ENCODE measurements around the gene HRAS. TPM values are rescaled to one million over a fixed set of nuclear protein-coding genes. Genes with fewer than 3 reads are reported as not detected.
"Not testable (repeated sequence)": the region's sequence is repeated elsewhere in the genome, so short reads cannot be mapped to it uniquely, and the experiment has no call there.

The HRAS gene
- total RNA-seq, 1 donor from 2014 or later: 53.5 TPM

GRCh38 chr11:526192-526591 is 9.2 kb downstream of the HRAS start:
- no peak for TF ChIP-seq CTCF (IDR thresholded peaks at IDR 0.05)
- no peak for TF ChIP-seq POLR2AphosphoS5 (IDR thresholded peaks at IDR 0.05; ENCODE audit: insufficient read depth in 1 of 2, low read depth in 1 of 2)
- no peak for TF ChIP-seq POLR2A (IDR thresholded peaks at IDR 0.05)
- no peak overlapping the region for H3K4me3 ChIP-seq
- H3K27ac ChIP-seq: no peak overlapping the region
- H3K4me1 ChIP-seq: no peaks in the 10 kb centered on the region
- H3K9me3 ChIP-seq: no peaks in the 10 kb centered on the region
- intact Hi-C loops (cut with DNase I): no loop called here
- H3K36me3 ChIP-seq: peaks cover 0 to 3% of the 10 kb centered on the region in 2 donors
- no peak for DNase-seq (ENCODE audit: extremely low spot score in 2 of 2)
- no peaks in the 10 kb centered on the region for H3K27me3 ChIP-seq

GRCh38 chr11:521177-521688 is 14.1 kb downstream of the HRAS start:
- Histone ChIP-seq H3K36me3 (no peaks in the 10 kb centered on the region), H3K4me3 (no peak overlapping the region), H3K27me3 (no peaks in the 10 kb centered on the region), H3K27ac (no peak overlapping the region), H3K4me1 (peaks cover 7% of the 10 kb centered on the region), H3K9me3 (no peaks in the 10 kb centered on the region)
- TF ChIP-seq POLR2A (IDR thresholded peaks at IDR 0.05): no peak
- TF ChIP-seq CTCF (IDR thresholded peaks at IDR 0.05): no peak
- TF ChIP-seq POLR2AphosphoS5 (IDR thresholded peaks at IDR 0.05; ENCODE audit: insufficient read depth in 1 of 2, low read depth in 1 of 2): no peak
- no peak for DNase-seq (ENCODE audit: extremely low spot score in 2 of 2)
- intact Hi-C loops (cut with DNase I): no loop called here

- H3K27ac ChIP-seq: no peak overlapping the region
- H3K27me3 ChIP-seq: no peaks in the 10 kb centered on the region
- TF ChIP-seq CTCF (IDR thresholded peaks at IDR 0.05): no peak
- no peak for TF ChIP-seq POLR2AphosphoS5 (IDR thresholded peaks at IDR 0.05; ENCODE audit: insufficient read depth in 1 of 2, low read depth in 1 of 2)
- TF ChIP-seq POLR2A (IDR thresholded peaks at IDR 0.05): no peak
- H3K4me3 ChIP-seq: no peak overlapping the region
- H3K4me1 ChIP-seq: peaks cover 7% of the 10 kb centered on the region
- no peaks in the 10 kb centered on the region for H3K36me3 ChIP-seq
- no peak for DNase-seq (ENCODE audit: extremely low spot score in 2 of 2)
- intact Hi-C loops (cut with DNase I): no loop called here
- no peaks in the 10 kb centered on the region for H3K9me3 ChIP-seq
These were observed 14.8 kb downstream of the HRAS start for GRCh38 chr11:520428-521176.

- intact Hi-C loops (cut with DNase I): loop anchor here (5.0 kb wide), 1 partner anchor 161 kb away; no protein-coding TSS in a partner anchor
- H3K9me3 ChIP-seq: no peaks in the 10 kb centered on the region
- H3K36me3 ChIP-seq: no peaks in the 10 kb centered on the region
- peaks cover 7% of the 10 kb centered on the region for H3K4me1 ChIP-seq
- DNase-seq (ENCODE audit: extremely low spot score in 2 of 2): peak in 1 of 2 donors; percentile 96
- H3K27me3 ChIP-seq: no peaks in the 10 kb centered on the region
- peak overlapping the region; percentile 89 for H3K27ac ChIP-seq
- H3K4me3 ChIP-seq: peak overlapping the region; percentile 24 to 37
- TF ChIP-seq POLR2AphosphoS5 (IDR thresholded peaks at IDR 0.05; ENCODE audit: insufficient read depth in 1 of 2, low read depth in 1 of 2) (peak; percentile 79 to 87), POLR2A (IDR thresholded peaks at IDR 0.05) (no peak), CTCF (IDR thresholded peaks at IDR 0.05) (peak; percentile 98 to 99 (median 99))
These were observed 16.7 kb downstream of the HRAS start for GRCh38 chr11:518463-519202.

- H3K27ac ChIP-seq: peak overlapping the region; percentile 89
- not testable (repeated sequence) for H3K9me3 ChIP-seq; H3K4me3 ChIP-seq; H3K27me3 ChIP-seq; H3K4me1 ChIP-seq; H3K36me3 ChIP-seq; DNase-seq (ENCODE audit: extremely low spot score in 2 of 2)
- intact Hi-C loops (cut with DNase I): loop anchor here (5.0 kb wide), 1 partner anchor 160 kb away; no protein-coding TSS in a partner anchor
These were observed 18.3 kb downstream of the HRAS start for GRCh38 chr11:516918-517685.
